Trophoblast cell (in vitro differentiated cells and primary cell): ENCODE data around the gene CEP41.

Experiments used
- DNase-seq, 2 donors: peaks; one replicate each; pipeline ENCODE4 v3.0.0-alpha.2; 2016
- H2AFZ ChIP-seq: 2 replicates; pipeline ENCODE4 v1.6.1; 2013; ENCODE audit warnings: low read length, moderate library complexity, mild to moderate bottlenecking; ENCODE audit not compliant: insufficient read depth, poor library complexity
- H2AK5ac ChIP-seq: 2 replicates; pipeline ENCODE4 v1.6.1; 2013; ENCODE audit warnings: mild to moderate bottlenecking, low read length
- H2BK120ac ChIP-seq: 2 replicates; pipeline ENCODE4 v1.6.1; 2013; ENCODE audit warnings: low read length, mild to moderate bottlenecking, moderate library complexity; ENCODE audit not compliant: insufficient read depth, poor library complexity
- H2BK12ac ChIP-seq: 2 replicates; pipeline ENCODE4 v1.6.1; 2013; ENCODE audit warnings: mild to moderate bottlenecking, low read length, moderate library complexity
- H2BK5ac ChIP-seq: 2 replicates; pipeline ENCODE4 v1.6.1; 2013; ENCODE audit warnings: low read length, low read depth, moderate library complexity, mild to moderate bottlenecking; ENCODE audit not compliant: poor library complexity
- H3K14ac ChIP-seq: 2 replicates; pipeline ENCODE4 v1.6.1; 2013; ENCODE audit warnings: mild to moderate bottlenecking, low read length
- H3K18ac ChIP-seq: 2 replicates; pipeline ENCODE4 v1.6.1; 2013; ENCODE audit warnings: mild to moderate bottlenecking, low read length
- H3K23ac ChIP-seq: 2 replicates; pipeline ENCODE4 v1.6.1; 2013; ENCODE audit warnings: low read length
- H3K27ac ChIP-seq: 2 replicates; pipeline ENCODE4 v1.5.1; 2013; ENCODE audit warnings: low read depth, mild to moderate bottlenecking, inconsistent platforms, low read length, moderate library complexity
- H3K27me3 ChIP-seq: 2 replicates; pipeline ENCODE4 v1.6.1; 2013; ENCODE audit warnings: inconsistent platforms, mild to moderate bottlenecking, low read length, moderate library complexity; ENCODE audit not compliant: insufficient read depth
- H3K36me3 ChIP-seq, 2 experiments: 1 replicate in 1 of 2; 2 replicates in 1 of 2; pipeline ENCODE4 v1.6.1; 2013; ENCODE audit warnings: low read length in 2 of 2, mild to moderate bottlenecking in 2 of 2, moderate library complexity in 1 of 2; ENCODE audit not compliant: insufficient read depth in 2 of 2, control insufficient read depth in 1 of 2
- H3K4ac ChIP-seq: 2 replicates; pipeline ENCODE4 v1.6.1; 2013; ENCODE audit warnings: low read depth, mild to moderate bottlenecking, low read length, moderate library complexity
- H3K4me1 ChIP-seq, 2 experiments: 1 replicate in 1 of 2; 2 replicates in 1 of 2; pipeline ENCODE4 v1.6.1; 2013; ENCODE audit warnings: low read length in 2 of 2, mild to moderate bottlenecking in 2 of 2, moderate library complexity in 1 of 2; ENCODE audit not compliant: insufficient read depth in 2 of 2, control insufficient read depth in 1 of 2
- H3K4me2 ChIP-seq: 2 replicates; pipeline ENCODE4 v1.6.1; 2013; ENCODE audit warnings: inconsistent platforms, mild to moderate bottlenecking, low read length, moderate library complexity
- H3K4me3 ChIP-seq: 2 replicates; pipeline ENCODE4 v1.5.1; 2013; ENCODE audit warnings: mild to moderate bottlenecking, low read depth, low read length, inconsistent platforms
- H3K79me1 ChIP-seq: one replicate; pipeline ENCODE4 v1.6.1; 2013; ENCODE audit warnings: low read length
- H3K79me2 ChIP-seq: 2 replicates; pipeline ENCODE4 v1.6.1; 2013; ENCODE audit warnings: low read length, mild to moderate bottlenecking; ENCODE audit not compliant: control insufficient read depth, insufficient read depth, poor library complexity
- H3K9ac ChIP-seq: 2 replicates; pipeline ENCODE4 v1.6.1; 2013; ENCODE audit warnings: mild to moderate bottlenecking, low read length
- H3K9me3 ChIP-seq: 2 replicates; pipeline ENCODE4 v1.6.1; 2013; ENCODE audit warnings: low read depth, mild to moderate bottlenecking, control low read depth, inconsistent platforms, low read length; ENCODE audit not compliant: insufficient read depth
- H4K12ac ChIP-seq: 2 replicates; pipeline ENCODE4 v1.6.1; 2013; ENCODE audit warnings: low read depth, mild to moderate bottlenecking, low read length, moderate library complexity
- H4K8ac ChIP-seq: 2 replicates; pipeline ENCODE4 v1.6.1; 2013; ENCODE audit warnings: low read depth, mild to moderate bottlenecking, low read length, moderate library complexity
- H4K91ac ChIP-seq: one replicate; pipeline ENCODE4 v1.6.1; 2013; ENCODE audit warnings: low read depth, mild to moderate bottlenecking, low read length, moderate library complexity
- WGBS: extraction: QIAGEN DNeasy Blood & Tissue Kit; methylation state at CpG from one replicate; pipeline ENCODE4 v1.1.7; 2013; ENCODE audit warnings: missing lambda C conversion rate; ENCODE audit not compliant: insufficient read length, insufficient coverage; ENCODE audit errors: extremely low coverage; 5-methylcytosine and 5-hydroxymethylcytosine counted together

The CEP41 gene

GRCh38 chr7:130415006-130415405 lies 25.8 kb downstream of the CEP41 start:
- H3K79me2 ChIP-seq = peaks cover 2% of the 10 kb centered on the region
- H3K9ac ChIP-seq = no peak overlapping the region
- H3K4ac ChIP-seq = no peak overlapping the region
- peaks cover 6 to 10% of the 10 kb centered on the region in 2 experiments for H3K4me1 ChIP-seq
- H4K91ac ChIP-seq = no peak overlapping the region
- H3K4me3 ChIP-seq = no peak overlapping the region
- no peak overlapping the region for H4K8ac ChIP-seq
- H4K12ac ChIP-seq = no peak overlapping the region
- no peak overlapping the region for H2AK5ac ChIP-seq
- H3K23ac ChIP-seq = no peak overlapping the region
- no peak overlapping the region for H3K14ac ChIP-seq
- no peaks in the 10 kb centered on the region for H3K9me3 ChIP-seq
- no peaks in the 10 kb centered on the region for H3K27me3 ChIP-seq
- no peaks in the 10 kb centered on the region for H3K36me3 ChIP-seq
- DNase-seq = no peak
- H3K79me1 ChIP-seq = peaks cover 16% of the 10 kb centered on the region
- no peak overlapping the region for H2AFZ ChIP-seq
- H2BK120ac ChIP-seq = no peak overlapping the region
- no peak overlapping the region for H3K18ac ChIP-seq
- no peak overlapping the region for H3K4me2 ChIP-seq
- no peak overlapping the region for H2BK12ac ChIP-seq
- no peak overlapping the region for H2BK5ac ChIP-seq
- no peak overlapping the region for H3K27ac ChIP-seq

DNA sequence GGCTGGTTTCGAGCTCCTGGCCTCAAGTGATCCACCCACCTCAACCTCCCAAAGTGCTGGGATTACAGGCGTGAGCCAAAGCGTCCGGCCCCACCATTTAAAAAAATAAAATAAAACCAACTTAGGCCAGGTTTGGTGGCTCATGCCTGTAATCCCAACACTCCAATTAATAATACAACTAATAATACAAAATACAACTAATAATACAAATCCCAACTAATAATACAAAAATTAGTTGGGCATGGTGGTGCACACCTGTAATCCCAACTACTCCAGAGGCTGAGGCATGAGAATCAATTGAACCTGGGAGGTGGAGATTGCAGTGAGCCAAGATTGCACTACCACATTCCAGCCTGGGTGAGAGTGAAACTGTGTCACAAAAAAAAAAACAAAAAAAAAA lies 27.6 kb downstream of the CEP41 start:
- H3K4me3 ChIP-seq = no peak overlapping the region
- peak overlapping the region; percentile 16 for H3K4ac ChIP-seq
- WGBS = no CpG with 5 or more reads among the region's 4 CpGs
- H3K79me2 ChIP-seq = peaks cover 2% of the 10 kb centered on the region
- no peak for DNase-seq
- H3K27ac ChIP-seq = no peak overlapping the region
- H4K91ac ChIP-seq = peak overlapping the region; percentile 51
- H2BK12ac ChIP-seq = peak overlapping the region; percentile 61
- peaks cover 18% of the 10 kb centered on the region for H3K79me1 ChIP-seq
- H3K4me1 ChIP-seq = peaks cover 7 to 11% of the 10 kb centered on the region in 2 experiments
- no peaks in the 10 kb centered on the region for H3K27me3 ChIP-seq
- H4K12ac ChIP-seq = no peak overlapping the region
- H3K9me3 ChIP-seq = no peaks in the 10 kb centered on the region
- no peak overlapping the region for H3K23ac ChIP-seq
- H3K14ac ChIP-seq = no peak overlapping the region
- no peak overlapping the region for H3K4me2 ChIP-seq
- H2BK120ac ChIP-seq = peak overlapping the region; percentile 31
- H3K9ac ChIP-seq = no peak overlapping the region
- H3K36me3 ChIP-seq = no peaks in the 10 kb centered on the region
- no peak overlapping the region for H4K8ac ChIP-seq
- H3K18ac ChIP-seq = peak overlapping the region; percentile 64
- peak overlapping the region; percentile 75 for H2BK5ac ChIP-seq
- peak overlapping the region; percentile 72 for H2AK5ac ChIP-seq
- H2AFZ ChIP-seq = no peak overlapping the region

DNA sequence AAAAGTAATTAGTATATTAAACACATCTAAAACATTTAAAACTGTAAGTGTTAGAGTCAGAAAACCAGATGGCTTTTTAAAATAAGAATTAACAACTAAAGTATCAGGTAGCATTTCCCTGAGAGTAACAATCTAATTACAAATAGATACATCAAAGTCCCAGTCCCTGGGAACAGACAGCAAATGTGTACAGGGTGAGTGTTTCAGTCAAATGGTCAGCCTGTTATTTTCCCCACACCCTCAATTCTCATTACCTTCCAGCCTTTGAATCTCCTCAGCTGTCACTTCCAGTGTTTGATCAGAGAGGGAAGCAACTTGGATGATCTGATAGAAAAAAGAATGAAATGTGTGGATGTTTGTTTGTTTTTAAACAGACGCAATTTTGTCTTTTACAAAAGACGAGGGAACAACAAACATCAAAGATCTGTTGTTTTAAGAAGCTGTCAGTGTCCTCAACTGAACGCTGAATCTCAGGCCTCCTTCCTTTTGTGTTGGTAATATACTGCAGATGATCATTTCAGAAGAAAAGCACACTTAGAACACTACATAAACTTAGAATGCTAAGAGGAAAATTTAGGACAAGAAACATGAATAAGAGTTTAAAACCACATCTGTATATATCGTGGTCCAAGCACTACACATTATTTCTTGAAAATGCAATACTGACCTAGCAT lies 29.8 kb downstream of the CEP41 start:
- Histone ChIP-seq H3K4me1 (peaks cover 7 to 9% of the 10 kb centered on the region in 2 experiments), H3K79me1 (peaks cover 15% of the 10 kb centered on the region), H2AFZ (no peak overlapping the region), H4K8ac (no peak overlapping the region), H3K4ac (no peak overlapping the region), H3K4me2 (no peak overlapping the region), H2BK5ac (no peak overlapping the region), H3K9me3 (no peaks in the 10 kb centered on the region), H3K9ac (no peak overlapping the region), H3K27me3 (no peaks in the 10 kb centered on the region), H3K27ac (peak overlapping the region; percentile 39), H2BK12ac (no peak overlapping the region), H4K12ac (no peak overlapping the region), H4K91ac (no peak overlapping the region), H2AK5ac (no peak overlapping the region), H2BK120ac (peak overlapping the region; percentile 51), H3K18ac (no peak overlapping the region), H3K4me3 (no peak overlapping the region), H3K79me2 (peaks cover 2% of the 10 kb centered on the region), H3K36me3 (no peaks in the 10 kb centered on the region), H3K14ac (no peak overlapping the region), H3K23ac (no peak overlapping the region)
- 100% methylated on average over 1 of the region's 4 CpGs for WGBS
- no peak for DNase-seq

GRCh38 chr7:130409712-130410072 lies 31.1 kb downstream of the CEP41 start:
- no peak overlapping the region for H3K9ac ChIP-seq
- peak overlapping the region; percentile 55 for H2BK12ac ChIP-seq
- H3K23ac ChIP-seq = no peak overlapping the region
- no peak overlapping the region for H2AFZ ChIP-seq
- H3K9me3 ChIP-seq = no peaks in the 10 kb centered on the region
- peak overlapping the region; percentile 50 for H4K8ac ChIP-seq
- H3K4me2 ChIP-seq = no peak overlapping the region
- H4K12ac ChIP-seq = no peak overlapping the region
- H3K4me1 ChIP-seq = peaks cover 7 to 9% of the 10 kb centered on the region in 2 experiments
- H2BK120ac ChIP-seq = peak overlapping the region; percentile 98
- peak overlapping the region; percentile 86 for H3K14ac ChIP-seq
- peak overlapping the region; percentile 46 for H3K18ac ChIP-seq
- no peaks in the 10 kb centered on the region for H3K27me3 ChIP-seq
- H3K27ac ChIP-seq = peak overlapping the region; percentile 95
- H3K4ac ChIP-seq = no peak overlapping the region
- peaks cover 17% of the 10 kb centered on the region for H3K79me1 ChIP-seq
- H3K79me2 ChIP-seq = peaks cover 2% of the 10 kb centered on the region
- peak overlapping the region; percentile 88 for H4K91ac ChIP-seq
- DNase-seq = peak; percentile 49 to 59
- H2AK5ac ChIP-seq = peak overlapping the region; percentile 39
- peak overlapping the region; percentile 86 for H2BK5ac ChIP-seq
- no peak overlapping the region for H3K4me3 ChIP-seq
- no peaks in the 10 kb centered on the region for H3K36me3 ChIP-seq
- no CpG with 5 or more reads among the region's 4 CpGs for WGBS
